GM21529 (cell line): ENCODE measurements around the gene UBALD2.

Experiments used
- ATAC-seq: cut with Tn5 transposase; IDR thresholded peaks from one replicate; pipeline ENCODE4 v1.9.1; 2021; ENCODE audit not compliant: unreplicated experiment

The UBALD2 gene

DNA sequence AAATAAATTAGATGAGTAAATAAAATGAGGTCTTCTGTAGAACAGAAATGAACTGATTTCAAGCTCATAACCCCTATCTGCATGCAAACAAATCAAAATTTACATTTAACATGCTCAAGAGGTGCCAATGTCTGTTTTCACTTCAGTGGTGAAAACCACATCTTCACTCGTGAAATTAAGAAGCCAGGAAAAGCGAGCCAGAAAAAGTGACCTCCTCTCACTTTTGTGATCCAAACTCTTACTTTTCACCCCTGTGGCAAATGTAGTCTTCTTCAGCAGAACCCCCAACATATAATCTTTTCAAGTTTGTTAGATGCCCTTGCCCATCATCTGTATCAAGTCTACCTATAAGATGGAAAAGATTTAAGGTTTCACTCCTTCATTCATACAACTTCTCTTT is 52.4 kb downstream of the UBALD2 start:
- no peak for ATAC-seq

DNA sequence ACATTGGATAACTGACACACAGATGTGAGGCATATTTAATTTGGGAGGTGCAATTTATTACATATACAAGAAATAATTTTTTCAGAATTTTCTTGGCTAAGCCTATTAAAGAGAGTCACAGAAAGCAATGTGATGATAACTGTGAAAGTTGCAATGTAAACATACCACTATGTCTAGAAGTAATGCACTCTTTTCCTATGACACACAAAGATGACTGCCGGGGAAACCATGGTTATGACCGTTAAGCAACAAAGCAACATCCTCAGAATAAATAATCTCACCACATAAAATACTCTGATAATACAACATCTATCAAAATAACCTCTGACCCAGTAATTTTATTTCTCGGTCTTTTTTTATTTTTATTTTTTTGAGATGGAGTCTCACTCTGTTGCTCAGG is 53.4 kb downstream of the UBALD2 start:
- no peak for ATAC-seq
